Progenitor cell of endocrine pancreas (in vitro differentiated cells): ENCODE measurements around the gene RAD51B. TPM values are rescaled to one million over a fixed set of nuclear protein-coding genes. Genes with fewer than 3 reads are reported as not detected.

Experiments
- DNase-seq: peaks from one replicate; pipeline ENCODE4 v3.0.0; 2021; ENCODE audit warnings: low spot score; ENCODE audit not compliant: unreplicated experiment
- H3K27ac Mint-ChIP-seq: 2 replicates; pipeline ENCODE4 v1.8.0; 2021; ENCODE audit warnings: mild to moderate bottlenecking, moderate library complexity, mixed read lengths
- H3K27me3 Mint-ChIP-seq: 2 replicates; pipeline ENCODE4 v1.8.0; 2021; ENCODE audit warnings: mixed read lengths
- H3K36me3 Mint-ChIP-seq: 2 replicates; pipeline ENCODE4 v1.8.0; 2022; ENCODE audit warnings: mixed read lengths; ENCODE audit not compliant: insufficient read depth
- H3K4me1 Mint-ChIP-seq: 2 replicates; pipeline ENCODE4 v1.8.0; 2021; ENCODE audit warnings: low read depth, mixed read lengths
- H3K4me3 Mint-ChIP-seq: 2 replicates; pipeline ENCODE4 v1.8.0; 2021; ENCODE audit warnings: low read depth, mild to moderate bottlenecking, moderate library complexity, mixed read lengths
- H3K9me3 Mint-ChIP-seq: 2 replicates; pipeline ENCODE4 v1.8.0; 2021; ENCODE audit warnings: low read depth, mixed read lengths
- CTCF ChIP-seq: fragments of 200-600 bp; sonication (generic); IDR thresholded peaks from one replicate; pipeline ENCODE4 v1.5.0; 2021; ENCODE audit warnings: antibody characterized with exemption, mild to moderate bottlenecking; ENCODE audit not compliant: unreplicated experiment
- total RNA-seq: library from RNA; stranded (reverse); gene quantifications from 2 replicates; pipeline ENCODE4 v1.2.1, GENCODE V29; 2021

The RAD51B gene
- total RNA-seq, 1 donor from 2014 or later: 24.7 TPM

DNA sequence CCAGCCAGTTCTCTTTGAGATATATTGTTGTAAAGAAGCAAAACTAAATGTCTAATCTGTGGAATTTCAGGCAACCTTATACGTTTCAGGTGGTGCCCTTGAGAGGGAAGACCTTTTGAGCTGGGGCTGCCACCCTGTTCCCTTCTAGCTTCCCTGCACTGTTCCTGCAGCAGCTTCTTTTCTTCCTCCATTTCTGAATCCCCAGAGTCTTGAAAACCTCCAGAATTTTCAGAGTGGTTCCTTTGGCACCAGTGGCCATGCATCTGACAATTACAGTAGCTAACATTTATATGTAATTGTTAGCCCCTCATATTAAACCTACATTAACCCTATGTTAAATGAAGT lies 702.0 kb downstream of the RAD51B start:
- H3K36me3 Mint-ChIP-seq: peaks cover 1% of the 10 kb centered on the region
- peaks cover 57% of the 10 kb centered on the region for H3K4me1 Mint-ChIP-seq
- DNase-seq: no peak
- H3K27ac Mint-ChIP-seq: peak overlapping the region; percentile 100
- peaks cover 4% of the 10 kb centered on the region for H3K9me3 Mint-ChIP-seq
- TF ChIP-seq CTCF: no peak
- H3K27me3 Mint-ChIP-seq: no peaks in the 10 kb centered on the region
- H3K4me3 Mint-ChIP-seq: no peak overlapping the region

GRCh38 chr14:68521961-68522509 lies 702.5 kb downstream of the RAD51B start:
- no peak for TF ChIP-seq CTCF
- no peak for DNase-seq
- Mint-ChIP-seq H3K9me3 (peaks cover 4% of the 10 kb centered on the region), H3K36me3 (peaks cover 2% of the 10 kb centered on the region), H3K4me1 (peaks cover 54% of the 10 kb centered on the region), H3K27me3 (no peaks in the 10 kb centered on the region), H3K4me3 (no peak overlapping the region), H3K27ac (peak overlapping the region; percentile 100)

GRCh38 chr14:68522510-68523325 lies 703.1 kb downstream of the RAD51B start:
- Mint-ChIP-seq H3K27me3 (no peaks in the 10 kb centered on the region), H3K27ac (peak overlapping the region; percentile 100), H3K4me3 (no peak overlapping the region), H3K36me3 (peaks cover 2% of the 10 kb centered on the region), H3K9me3 (peaks cover 4% of the 10 kb centered on the region), H3K4me1 (peaks cover 54% of the 10 kb centered on the region)
- no peak for DNase-seq
- TF ChIP-seq CTCF: no peak

DNA sequence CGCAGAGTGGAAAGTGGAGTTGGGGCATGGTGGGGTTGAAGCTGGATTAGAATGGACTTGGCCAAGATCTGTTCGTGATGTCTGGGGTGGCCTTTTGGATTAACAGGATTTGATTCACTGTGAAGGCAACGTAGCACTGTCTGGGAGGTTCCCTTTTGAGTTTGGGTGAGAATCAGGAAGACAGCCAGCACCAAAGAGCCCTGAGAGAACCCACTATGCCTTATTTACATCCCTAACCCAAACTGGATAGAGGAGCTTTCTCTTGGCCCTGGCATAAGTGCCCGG lies 703.7 kb downstream of the RAD51B start:
- Mint-ChIP-seq H3K36me3 (peaks cover 2% of the 10 kb centered on the region), H3K9me3 (peaks cover 4% of the 10 kb centered on the region), H3K4me3 (no peak overlapping the region), H3K27ac (peak overlapping the region; percentile 100), H3K4me1 (peaks cover 48% of the 10 kb centered on the region), H3K27me3 (no peaks in the 10 kb centered on the region)
- no peak for DNase-seq
- no peak for TF ChIP-seq CTCF

GRCh38 chr14:68523989-68524725 lies 704.6 kb downstream of the RAD51B start:
- H3K4me1 Mint-ChIP-seq: peaks cover 40% of the 10 kb centered on the region
- no peak for TF ChIP-seq CTCF
- peaks cover 2% of the 10 kb centered on the region for H3K36me3 Mint-ChIP-seq
- H3K4me3 Mint-ChIP-seq: no peak overlapping the region
- H3K9me3 Mint-ChIP-seq: peaks cover 4% of the 10 kb centered on the region
- no peak overlapping the region for H3K27ac Mint-ChIP-seq
- H3K27me3 Mint-ChIP-seq: no peaks in the 10 kb centered on the region
- DNase-seq: no peak
